SK-MEL-5 (cell line): Measurements from ENCODE around the gene SLA2. TPM values are rescaled to one million over a fixed set of nuclear protein-coding genes. Genes with fewer than 3 reads are reported as not detected.
"Not testable (repeated sequence)": the region's sequence is repeated elsewhere in the genome, so short reads cannot be mapped to it uniquely, and the experiment has no call there.

Experiments
- DNase-seq: peaks from one replicate; pipeline ENCODE4 v3.0.0-alpha.2; 2016; ENCODE audit warnings: low read depth, low spot score
- in situ Hi-C: cut with HindIII; loops from 2 replicates; pipeline ENCODE4 v1.10.0; 2016; ENCODE audit warnings: low sequenced_read_pairs, high pct_unique_total_duplicates, low pct_unique_long_range_greater_than_20kb
- total RNA-seq: library from RNA; depleted of rRNA; stranded (reverse); fragments of >200 nt; shearing (Covaris generic); gene quantifications from 2 replicates; pipeline ENCODE4 v1.2.3, GENCODE V29; 2014

SLA2 gene
- total RNA-seq, 1 experiment from 2014 or later, result not detected

DNA sequence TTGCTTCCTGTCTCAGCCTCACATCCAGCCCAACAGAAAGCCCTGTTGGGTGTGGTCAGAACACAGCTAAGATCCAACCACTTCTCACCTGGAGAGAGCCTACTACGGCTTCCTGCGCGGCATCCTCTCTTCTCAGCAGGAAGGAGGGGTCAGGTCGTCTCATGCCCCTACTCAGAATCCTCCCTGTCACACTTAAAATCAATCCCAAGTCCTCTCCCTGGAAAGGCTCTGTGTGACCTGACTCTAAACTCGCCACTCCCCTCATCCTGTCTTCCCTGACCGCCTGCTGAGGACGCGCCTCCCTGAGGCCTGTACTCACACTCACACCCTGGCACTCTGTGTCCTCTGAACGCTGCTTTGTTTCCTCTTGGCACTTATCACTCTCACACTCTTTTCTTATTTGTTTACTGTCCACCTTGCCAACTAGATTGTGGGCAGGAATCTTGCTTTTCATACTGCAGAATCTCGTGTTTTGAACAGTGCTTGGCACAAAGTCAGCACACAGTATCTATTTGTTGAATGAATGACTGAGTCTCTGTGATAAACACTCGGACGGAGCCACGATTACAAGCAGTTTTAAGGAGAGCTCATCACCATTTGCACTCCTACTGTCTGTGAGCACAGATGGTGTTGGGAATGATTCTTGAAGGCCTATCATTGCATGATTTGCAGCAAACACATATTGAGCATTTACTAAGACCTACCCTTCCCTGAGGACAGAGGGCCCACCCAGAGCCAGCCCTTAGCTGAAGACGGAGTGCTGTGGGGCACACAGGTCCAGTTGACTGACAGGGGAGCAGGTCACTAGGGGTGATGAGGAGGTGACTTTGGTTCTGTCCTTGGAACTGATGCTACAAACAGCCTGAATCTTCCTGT lies 21.7 kb downstream of the SLA2 start:
- in situ Hi-C loops, result no loop called here
- DNase-seq, result peak; percentile 33

- in situ Hi-C loops, result no loop called here
Measured at GRCh38 chr20:36623444-36623843, 22.6 kb downstream of the SLA2 start.

GRCh38 chr20:36620917-36621316 lies 25.1 kb downstream of the SLA2 start:
- in situ Hi-C loops, result no loop called here
- no peak for DNase-seq

More at GRCh38 chr20:36623444-36623843, 22.6 kb downstream of the SLA2 start:
- DNase-seq, result no peak

DNA sequence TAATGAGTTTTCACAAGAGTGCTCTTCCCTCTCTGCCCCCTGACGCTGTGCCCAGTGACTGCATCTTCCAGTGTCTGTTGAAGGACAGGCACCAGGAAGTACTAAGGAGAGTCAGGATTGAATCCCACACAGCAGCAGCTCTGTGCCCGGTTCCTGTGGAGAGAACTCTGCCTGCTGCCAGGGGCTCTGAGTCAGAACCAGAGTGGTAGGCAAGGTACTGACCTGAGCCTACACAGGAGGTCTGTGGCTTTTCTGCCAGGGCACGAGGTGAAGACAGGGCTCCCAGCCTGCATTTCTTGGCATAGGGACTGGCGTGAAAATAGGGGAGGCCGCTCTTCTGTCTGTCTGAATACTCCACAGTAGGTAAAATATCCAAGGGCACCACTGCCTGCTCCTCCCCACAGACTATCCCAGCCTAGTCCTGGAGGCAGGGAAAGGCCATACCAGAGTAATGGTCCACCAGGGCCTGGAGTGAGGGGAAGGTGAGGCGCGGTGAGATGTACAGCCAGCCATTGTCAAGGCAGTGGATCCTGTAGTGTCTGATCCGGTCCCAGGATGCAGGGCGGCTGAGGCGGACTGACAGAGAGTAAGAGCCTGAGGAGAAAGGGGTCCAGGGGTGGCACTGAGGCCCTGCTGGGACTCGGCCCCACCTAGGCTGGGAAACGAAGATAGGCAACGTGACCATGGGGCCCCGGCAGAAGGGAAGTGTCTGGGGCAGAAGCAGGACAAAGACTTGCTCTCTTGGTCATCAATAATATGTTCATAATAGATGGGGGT lies 31.0 kb downstream of the SLA2 start:
- no peak for DNase-seq
- in situ Hi-C loops, result no loop called here

GRCh38 chr20:36613974-36614373 lies 32.0 kb downstream of the SLA2 start:
- DNase-seq, result no peak
- in situ Hi-C loops, result no loop called here

GRCh38 chr20:36611625-36612024 lies 34.4 kb downstream of the SLA2 start:
- in situ Hi-C loops, result no loop called here
- no peak for DNase-seq

DNA sequence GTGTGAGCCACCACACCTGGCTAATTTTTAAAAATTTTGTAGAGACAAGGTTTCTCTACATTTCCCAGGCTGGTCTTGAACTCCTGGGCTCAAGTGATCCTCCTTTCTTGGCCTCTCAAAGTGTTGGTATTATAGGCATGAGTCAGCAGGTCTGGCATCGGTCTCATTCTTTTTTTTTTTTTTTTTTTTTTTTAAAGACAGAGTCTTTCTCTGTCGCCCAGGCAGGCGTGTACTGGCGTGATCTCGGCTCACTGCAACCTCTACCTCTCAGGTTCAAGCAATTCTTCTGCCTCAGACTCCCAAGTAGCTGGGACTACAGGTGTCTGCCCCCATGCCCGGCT lies 37.6 kb downstream of the SLA2 start:
- DNase-seq, in situ Hi-C loops: not testable (repeated sequence)

- no peak for DNase-seq
- in situ Hi-C loops, result no loop called here
Measured at GRCh38 chr20:36607586-36608387, 38.2 kb downstream of the SLA2 start.

GRCh38 chr20:36606158-36607066 lies 39.6 kb downstream of the SLA2 start:
- in situ Hi-C loops, result no loop called here
- peak; percentile 59 for DNase-seq

GRCh38 chr20:36605399-36606157 lies 40.4 kb downstream of the SLA2 start, which contains the start of gene RAB5IF:
Gene RAB5IF, plus strand, starts transcription at chr20:36605779. Its CDS starts 173 bp downstream, at chr20:36605952.
- in situ Hi-C loops, result no loop called here
- DNase-seq, result peak; percentile 99

DNA sequence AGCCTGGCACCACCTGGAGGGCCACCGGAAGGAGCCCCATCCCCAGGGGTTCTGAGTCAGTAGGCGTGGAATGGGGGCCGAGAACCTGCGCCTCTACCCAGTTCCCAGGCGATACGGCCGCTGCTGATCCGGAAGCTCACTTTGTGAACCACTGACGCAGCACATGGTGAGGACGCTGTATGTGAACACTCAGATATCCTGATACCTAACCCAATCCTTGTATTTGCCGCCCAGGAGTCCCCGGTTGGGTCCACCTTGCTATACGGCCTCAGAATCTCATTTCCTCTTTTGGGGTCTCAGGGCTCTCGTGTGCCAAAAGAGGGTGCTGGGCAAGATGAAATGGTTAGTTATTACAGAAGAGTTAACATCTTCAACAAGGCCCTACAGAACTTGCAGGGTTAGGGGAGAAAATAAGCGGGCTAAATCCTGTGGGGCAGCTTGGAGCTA lies 41.0 kb downstream of the SLA2 start:
- peak; percentile 49 for DNase-seq
- in situ Hi-C loops, result no loop called here

DNA sequence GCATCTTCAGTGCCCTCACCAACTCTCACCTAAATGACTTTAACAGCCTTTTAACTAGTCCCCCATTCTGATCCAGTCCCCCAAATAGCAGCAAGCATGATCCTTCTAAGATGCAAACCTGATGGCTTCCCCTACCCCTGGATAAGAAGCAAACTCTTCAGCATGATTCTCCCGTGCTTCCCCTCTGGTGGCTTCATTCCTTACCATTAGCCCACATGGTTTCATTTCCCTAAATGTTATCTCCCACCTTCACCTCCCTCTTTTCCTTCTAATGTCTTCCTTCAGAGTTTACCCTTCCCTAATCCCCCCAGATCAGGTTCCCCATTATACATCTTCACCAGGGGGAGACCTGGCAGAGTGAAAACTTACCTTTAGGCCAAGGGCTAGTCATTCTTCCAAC lies 44.5 kb downstream of the SLA2 start:
- DNase-seq, result no peak
- in situ Hi-C loops, result no loop called here

GRCh38 chr20:36599912-36600345 lies 46.1 kb downstream of the SLA2 start:
- DNase-seq, result no peak
- in situ Hi-C loops, result no loop called here

DNA sequence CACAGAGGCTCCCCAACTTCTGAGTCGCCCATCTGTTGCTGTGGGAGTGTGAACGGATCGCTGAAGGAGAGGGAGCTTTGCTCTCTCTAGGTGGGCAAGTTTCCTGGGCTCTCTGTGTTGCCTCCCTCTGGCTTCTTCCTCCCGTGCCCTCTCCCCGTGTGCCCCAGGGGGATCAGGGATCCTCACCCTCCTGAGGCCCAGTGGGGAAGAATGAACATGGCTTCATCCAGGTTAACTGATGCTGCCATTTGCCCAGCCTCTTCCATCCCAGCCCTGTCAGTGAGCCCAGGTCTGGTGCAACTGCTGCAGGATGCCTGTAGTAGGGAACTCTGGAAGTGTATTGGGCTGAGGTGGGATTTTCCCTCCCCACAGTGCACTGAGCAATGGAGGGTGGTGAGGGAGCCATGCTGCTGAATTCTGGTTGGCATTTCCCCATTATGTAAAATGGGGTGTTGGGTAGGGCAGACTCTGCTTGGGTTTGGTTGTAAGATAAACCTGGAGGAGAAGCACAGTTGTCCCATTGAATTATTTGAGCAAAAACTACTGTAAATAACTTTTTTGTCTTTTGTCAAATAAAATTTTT lies 52.6 kb downstream of the SLA2 start:
- in situ Hi-C loops, result no loop called here
- no peak for DNase-seq

GRCh38 chr20:36591854-36592641 lies 53.9 kb downstream of the SLA2 start:
- DNase-seq, result peak; percentile 72
- in situ Hi-C loops, result no loop called here
